HG02642 (cell line): ENCODE data around the gene POFUT1.
"Not testable (repeated sequence)": the region's sequence is repeated elsewhere in the genome, so short reads cannot be mapped to it uniquely, and the experiment has no call there.

Source experiments
- ATAC-seq: cut with Tn5 transposase; IDR thresholded peaks from one replicate; pipeline ENCODE4 v1.9.1; 2021; ENCODE audit warnings: mild to moderate bottlenecking; ENCODE audit not compliant: unreplicated experiment, poor library complexity

Gene POFUT1

GRCh38 chr20:32188376-32189122 lies 19.1 kb upstream of the POFUT1 start:
- no peak for ATAC-seq

- no peak for ATAC-seq
Measured at GRCh38 chr20:32189123-32189410, 18.6 kb upstream of the POFUT1 start.

GRCh38 chr20:32189691-32190615 lies 17.7 kb upstream of the POFUT1 start:
- no peak for ATAC-seq

- no peak for ATAC-seq
Measured at GRCh38 chr20:32190616-32191415, 16.9 kb upstream of the POFUT1 start.

GRCh38 chr20:32191422-32191821 lies 16.3 kb upstream of the POFUT1 start:
- no peak for ATAC-seq

GRCh38 chr20:32191873-32192272 lies 15.8 kb upstream of the POFUT1 start:
- no peak for ATAC-seq

GRCh38 chr20:32192698-32193097 lies 15.0 kb upstream of the POFUT1 start:
- ATAC-seq, result no peak

GRCh38 chr20:32193336-32193735 lies 14.3 kb upstream of the POFUT1 start:
- ATAC-seq, result not testable (repeated sequence)

GRCh38 chr20:32193996-32194395 lies 13.7 kb upstream of the POFUT1 start:
- no peak for ATAC-seq

GRCh38 chr20:32195581-32195980 lies 12.1 kb upstream of the POFUT1 start:
- ATAC-seq, result no peak

- ATAC-seq, result not testable (repeated sequence)
Measured at GRCh38 chr20:32196613-32197012, 11.1 kb upstream of the POFUT1 start.

- ATAC-seq, result not testable (repeated sequence)
Measured at GRCh38 chr20:32197136-32197535, 10.5 kb upstream of the POFUT1 start.

- ATAC-seq, result no peak
Measured at GRCh38 chr20:32199006-32199405, 8.7 kb upstream of the POFUT1 start.

GRCh38 chr20:32201296-32201976 lies 6.2 kb upstream of the POFUT1 start:
- no peak for ATAC-seq

- no peak for ATAC-seq
Measured at GRCh38 chr20:32201977-32202363, 5.7 kb upstream of the POFUT1 start.

- ATAC-seq, result no peak
Measured at GRCh38 chr20:32203356-32204204, 4.1 kb upstream of the POFUT1 start.

- ATAC-seq, result no peak
Measured at GRCh38 chr20:32204205-32205109, 3.2 kb upstream of the POFUT1 start.

GRCh38 chr20:32205110-32205842 lies 2.4 kb upstream of the POFUT1 start:
- no peak for ATAC-seq
